ENCODE measurements around the gene CALHM1.

The CALHM1 gene, protein sequence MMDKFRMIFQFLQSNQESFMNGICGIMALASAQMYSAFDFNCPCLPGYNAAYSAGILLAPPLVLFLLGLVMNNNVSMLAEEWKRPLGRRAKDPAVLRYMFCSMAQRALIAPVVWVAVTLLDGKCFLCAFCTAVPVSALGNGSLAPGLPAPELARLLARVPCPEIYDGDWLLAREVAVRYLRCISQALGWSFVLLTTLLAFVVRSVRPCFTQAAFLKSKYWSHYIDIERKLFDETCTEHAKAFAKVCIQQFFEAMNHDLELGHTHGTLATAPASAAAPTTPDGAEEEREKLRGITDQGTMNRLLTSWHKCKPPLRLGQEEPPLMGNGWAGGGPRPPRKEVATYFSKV

DNA sequence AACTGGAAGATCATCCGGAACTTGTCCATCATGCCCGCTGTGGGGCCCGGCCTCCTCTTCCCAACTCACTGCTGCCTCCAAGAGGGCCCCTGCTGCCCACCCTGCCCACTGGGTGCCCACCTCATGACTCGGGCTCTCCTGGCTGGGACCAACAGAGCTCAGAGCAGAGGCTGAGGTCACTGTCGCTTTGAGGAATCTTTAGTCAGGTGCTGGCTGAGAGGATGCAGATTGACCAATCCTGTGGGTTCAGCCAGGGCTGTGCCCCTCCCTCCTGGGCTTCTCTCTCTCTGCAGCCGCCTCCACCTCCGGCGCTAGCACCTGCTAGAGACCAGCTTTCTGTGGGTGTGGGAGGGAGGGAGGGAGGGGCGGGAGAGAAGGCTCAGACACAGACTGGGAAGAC lies at the start of gene CALHM1:
TSS of gene CALHM1 (minus strand) at position 181 of the 400 bp plus-strand sequence. CDS start at position 32, 149 bp downstream.
- Histone ChIP-seq H3K79me2 (ENCODE audit: insufficient read depth, low read length) (no peaks in the 10 kb centered on the region), H3K9me3 (ENCODE audit: insufficient read depth, low read depth, low read length) (no peaks in the 10 kb centered on the region), H3F3A (ENCODE audit: low read depth) (no peaks in the 10 kb centered on the region), H3K9me2 (replicated peaks; ENCODE audit: low read depth, low read length) (no peaks in the 10 kb centered on the region), H4K20me1 (ENCODE audit: insufficient read depth, low read length, poor library complexity, severe bottlenecking) (no peaks in the 10 kb centered on the region), H3K9ac (ENCODE audit: low read depth, low read length, poor library complexity, severe bottlenecking) (peak within 1 kb of the TSS; percentile 14), H3K4me2 (ENCODE audit: low read depth, low read length, poor library complexity, severe bottlenecking) (no peak within 1 kb of the TSS), H3K4me3 (ENCODE audit: low read length, poor library complexity, severe bottlenecking) (no peak within 1 kb of the TSS), H3K4me1 (ENCODE audit: insufficient read depth, low read length, poor library complexity, severe bottlenecking) (peaks cover 20% of the 10 kb centered on the region), H2AFZ (ENCODE audit: low read length) (no peak within 1 kb of the TSS), H3K36me3 (ENCODE audit: insufficient read depth, low read length) (no peaks in the 10 kb centered on the region), H3K27me3 (ENCODE audit: insufficient read depth, low read length, poor library complexity, severe bottlenecking) (no peaks in the 10 kb centered on the region)
- no peak for TF ChIP-seq EZH2phosphoT487 (IDR thresholded peaks at IDR 0.05; ENCODE audit: borderline replicate concordance)
- TF ChIP-seq, protein P1, sequence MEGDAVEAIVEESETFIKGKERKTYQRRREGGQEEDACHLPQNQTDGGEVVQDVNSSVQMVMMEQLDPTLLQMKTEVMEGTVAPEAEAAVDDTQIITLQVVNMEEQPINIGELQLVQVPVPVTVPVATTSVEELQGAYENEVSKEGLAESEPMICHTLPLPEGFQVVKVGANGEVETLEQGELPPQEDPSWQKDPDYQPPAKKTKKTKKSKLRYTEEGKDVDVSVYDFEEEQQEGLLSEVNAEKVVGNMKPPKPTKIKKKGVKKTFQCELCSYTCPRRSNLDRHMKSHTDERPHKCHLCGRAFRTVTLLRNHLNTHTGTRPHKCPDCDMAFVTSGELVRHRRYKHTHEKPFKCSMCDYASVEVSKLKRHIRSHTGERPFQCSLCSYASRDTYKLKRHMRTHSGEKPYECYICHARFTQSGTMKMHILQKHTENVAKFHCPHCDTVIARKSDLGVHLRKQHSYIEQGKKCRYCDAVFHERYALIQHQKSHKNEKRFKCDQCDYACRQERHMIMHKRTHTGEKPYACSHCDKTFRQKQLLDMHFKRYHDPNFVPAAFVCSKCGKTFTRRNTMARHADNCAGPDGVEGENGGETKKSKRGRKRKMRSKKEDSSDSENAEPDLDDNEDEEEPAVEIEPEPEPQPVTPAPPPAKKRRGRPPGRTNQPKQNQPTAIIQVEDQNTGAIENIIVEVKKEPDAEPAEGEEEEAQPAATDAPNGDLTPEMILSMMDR (conservative IDR thresholded peaks at IDR 0.05; ENCODE audit: low read length): no peak

DNA sequence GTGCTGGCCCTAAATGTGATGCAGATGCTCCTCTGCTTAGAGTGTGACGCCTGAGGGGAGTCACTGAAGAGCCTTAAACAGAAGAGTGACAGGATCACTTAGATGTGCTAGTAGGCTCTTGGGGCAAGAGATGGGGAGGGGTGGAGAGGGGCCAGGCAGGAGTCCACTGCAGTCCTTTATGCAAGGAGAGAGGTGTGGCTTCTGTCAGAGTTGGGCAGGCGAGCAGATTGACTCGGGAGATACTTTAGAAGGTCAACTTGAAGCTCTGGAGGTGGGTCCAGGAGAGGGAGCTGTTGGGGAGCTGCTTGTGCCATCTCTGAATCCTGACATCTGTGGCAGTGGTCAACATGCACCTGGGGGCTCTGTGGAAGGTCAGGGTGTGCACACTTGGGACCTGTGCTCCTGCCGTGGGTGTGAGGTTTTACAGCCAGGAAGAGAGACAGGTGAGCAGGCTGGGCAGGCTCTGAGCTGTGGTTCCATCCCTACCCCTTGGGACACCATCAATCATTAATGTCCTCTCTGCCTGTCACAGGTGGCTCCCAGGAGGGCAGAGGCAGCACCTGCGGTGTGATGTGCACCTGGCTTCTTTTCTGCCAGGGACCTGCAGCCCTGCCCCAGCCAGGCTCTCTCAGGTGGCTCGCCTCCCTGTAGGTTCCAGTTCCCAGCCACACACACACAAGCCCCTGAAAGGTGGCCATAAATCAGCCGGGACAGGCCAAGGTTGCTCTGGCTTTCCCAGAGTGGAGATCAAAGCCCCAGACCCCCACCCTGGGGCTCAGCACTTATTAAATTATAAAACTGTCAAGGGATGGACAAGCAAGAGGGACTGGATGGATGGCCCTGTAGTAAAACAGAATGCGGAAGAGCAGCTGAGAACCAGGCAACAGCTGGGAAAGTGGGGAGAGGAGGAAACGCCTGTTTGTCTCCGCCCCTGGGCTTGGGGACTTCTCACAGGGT lies 48.8 kb upstream of the CALHM1 start:
- Histone ChIP-seq H3K27me3 (ENCODE audit: insufficient read depth, low read length, poor library complexity, severe bottlenecking) (no peaks in the 10 kb centered on the region), H3K79me2 (ENCODE audit: insufficient read depth, low read length) (no peaks in the 10 kb centered on the region), H3K4me1 (ENCODE audit: insufficient read depth, low read length, poor library complexity, severe bottlenecking) (peaks cover 7% of the 10 kb centered on the region), H4K20me1 (ENCODE audit: insufficient read depth, low read length, poor library complexity, severe bottlenecking) (no peaks in the 10 kb centered on the region), H3K4me2 (ENCODE audit: low read depth, low read length, poor library complexity, severe bottlenecking) (no peak overlapping the region), H3K4me3 (ENCODE audit: low read length, poor library complexity, severe bottlenecking) (no peak overlapping the region), H3K9me3 (ENCODE audit: insufficient read depth, low read depth, low read length) (no peaks in the 10 kb centered on the region), H3K9me2 (replicated peaks; ENCODE audit: low read depth, low read length) (no peaks in the 10 kb centered on the region), H3K9ac (ENCODE audit: low read depth, low read length, poor library complexity, severe bottlenecking) (no peak overlapping the region), H3K36me3 (ENCODE audit: insufficient read depth, low read length) (no peaks in the 10 kb centered on the region), H3F3A (ENCODE audit: low read depth) (no peaks in the 10 kb centered on the region), H2AFZ (ENCODE audit: low read length) (no peak overlapping the region)
- no peak for TF ChIP-seq EZH2phosphoT487 (IDR thresholded peaks at IDR 0.05; ENCODE audit: borderline replicate concordance)
- TF ChIP-seq, protein P1 (conservative IDR thresholded peaks at IDR 0.05; ENCODE audit: low read length): peak; percentile 27; the same call in 1 of the 2 replicates

DNA sequence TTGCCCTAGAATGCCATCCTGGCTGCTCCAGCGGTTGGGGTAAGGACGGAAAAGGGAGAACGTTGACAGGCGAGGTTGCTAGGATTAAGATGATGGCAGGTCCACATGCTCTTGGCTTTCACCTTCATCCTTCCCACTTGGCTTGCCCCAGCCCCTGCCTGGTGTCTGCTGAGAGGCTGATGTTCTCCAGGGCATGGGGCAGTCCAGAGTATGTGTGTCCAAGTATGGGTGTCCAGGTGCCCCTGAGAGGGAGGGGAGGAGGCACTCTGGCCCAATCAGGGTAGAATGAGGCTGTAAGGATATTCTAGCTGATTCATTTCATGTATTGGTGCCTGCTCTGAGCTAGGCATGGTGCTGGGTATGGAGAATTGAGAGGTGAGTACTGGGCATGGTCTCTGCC lies 47.4 kb upstream of the CALHM1 start:
- no peaks in the 10 kb centered on the region for H3K9me3 ChIP-seq (ENCODE audit: insufficient read depth, low read depth, low read length)
- H3K36me3 ChIP-seq (ENCODE audit: insufficient read depth, low read length): no peaks in the 10 kb centered on the region
- no peaks in the 10 kb centered on the region for H3K27me3 ChIP-seq (ENCODE audit: insufficient read depth, low read length, poor library complexity, severe bottlenecking)
- H3K4me1 ChIP-seq (ENCODE audit: insufficient read depth, low read length, poor library complexity, severe bottlenecking): peaks cover 7% of the 10 kb centered on the region
- TF ChIP-seq, protein P1 (conservative IDR thresholded peaks at IDR 0.05; ENCODE audit: low read length): no peak
- no peak for TF ChIP-seq EZH2phosphoT487 (IDR thresholded peaks at IDR 0.05; ENCODE audit: borderline replicate concordance)
- H2AFZ ChIP-seq (ENCODE audit: low read length): no peak overlapping the region
- no peak overlapping the region for H3K9ac ChIP-seq (ENCODE audit: low read depth, low read length, poor library complexity, severe bottlenecking)
- H3F3A ChIP-seq (ENCODE audit: low read depth): no peaks in the 10 kb centered on the region
- H3K9me2 ChIP-seq (replicated peaks; ENCODE audit: low read depth, low read length): no peaks in the 10 kb centered on the region
- H3K4me2 ChIP-seq (ENCODE audit: low read depth, low read length, poor library complexity, severe bottlenecking): no peak overlapping the region
- H3K79me2 ChIP-seq (ENCODE audit: insufficient read depth, low read length): no peaks in the 10 kb centered on the region
- H3K4me3 ChIP-seq (ENCODE audit: low read length, poor library complexity, severe bottlenecking): no peak overlapping the region
- no peaks in the 10 kb centered on the region for H4K20me1 ChIP-seq (ENCODE audit: insufficient read depth, low read length, poor library complexity, severe bottlenecking)
